PFSK-1 (cell line): ENCODE measurements around the gene HPCAL1.

ENCODE experiments used
- FOXP2 ChIP-seq: optimal IDR thresholded peaks from 2 replicates; pipeline ENCODE3; 2011; ENCODE audit warnings: borderline replicate concordance, control low read depth, inconsistent platforms; ENCODE audit not compliant: insufficient read depth; ENCODE audit errors: extremely low read length, extremely low read depth
- POLR2AphosphoS5 ChIP-seq: IDR thresholded peaks from 2 replicates; pipeline ENCODE4 v1.6.1; 2012; ENCODE audit warnings: low read depth, mild to moderate bottlenecking, control low read depth, low read length, moderate library complexity
- REST ChIP-seq, 2 experiments: IDR thresholded peaks; 2 replicates each; pipeline versions ENCODE4 v1.6.1 to v1.8.0; 2011 to 2012; ENCODE audit warnings: low read depth in 2 of 2, low read length in 2 of 2, control low read depth in 1 of 2, inconsistent platforms in 1 of 2, mild to moderate bottlenecking in 1 of 2, moderate library complexity in 1 of 2; ENCODE audit not compliant: insufficient read depth in 1 of 2
- SIN3A ChIP-seq: IDR thresholded peaks from 2 replicates; pipeline ENCODE4 v1.6.1; 2012; ENCODE audit warnings: mild to moderate bottlenecking, low read length, moderate library complexity, borderline replicate concordance; ENCODE audit not compliant: insufficient read depth
- TAF1 ChIP-seq: IDR thresholded peaks from 2 replicates; pipeline ENCODE4 v1.6.1; 2012; ENCODE audit warnings: low read length, control low read depth, borderline replicate concordance; ENCODE audit not compliant: insufficient read depth

- no peak for TF ChIP-seq REST (IDR thresholded peaks at IDR 0.05; ENCODE audit: insufficient read depth in 1 of 2, low read depth in 2 of 2, low read length in 2 of 2)
- no peak for TF ChIP-seq SIN3A
- TF ChIP-seq POLR2AphosphoS5 = no peak
- TF ChIP-seq TAF1 = no peak
- no peak for TF ChIP-seq FOXP2
Measured at GRCh38 chr2:10426726-10427617, 124.3 kb downstream of the HPCAL1 start.
